HCT116 (cell line): ENCODE results near the gene MIA2.

Experiments
- CTCF ChIP-seq, 3 experiments: fragments of 200-600 bp in 1 of 3; sonication (generic) in 1 of 3; IDR thresholded peaks in 2 of 3; conservative IDR thresholded peaks in 1 of 3; 2 replicates each; pipeline ENCODE4 v1.5.1; 2012 to 2017; ENCODE audit warnings: low read depth in 2 of 3, low read length in 2 of 3, antibody characterized with exemption in 1 of 3, borderline replicate concordance in 1 of 3, control low read depth in 1 of 3, mild to moderate bottlenecking in 1 of 3, mixed read lengths in 1 of 3, mixed run types in 1 of 3, moderate library complexity in 1 of 3; ENCODE audit not compliant: insufficient read depth in 1 of 3
- POLR2A ChIP-seq: IDR thresholded peaks from 2 replicates; pipeline ENCODE4 v1.7.0; 2011; ENCODE audit warnings: borderline replicate concordance; ENCODE audit not compliant: insufficient read depth, insufficient read length; ENCODE audit errors: extremely low read depth
- RAD21 ChIP-seq: IDR thresholded peaks from 2 replicates; pipeline ENCODE4 v1.6.1; 2012; ENCODE audit warnings: low read depth, mild to moderate bottlenecking
- ZBTB33 ChIP-seq: IDR thresholded peaks from 2 replicates; pipeline ENCODE4 v1.6.1; 2011; ENCODE audit warnings: mild to moderate bottlenecking, low read length, moderate library complexity; ENCODE audit not compliant: insufficient replicate concordance; ENCODE audit errors: extremely low read depth
- TF ChIP-seq, protein P1 (sequence below): IDR thresholded peaks from 2 replicates; pipeline ENCODE4 v1.6.1; 2012; ENCODE audit warnings: low read depth

GRCh38 chr14:39425947-39426346 is 192.2 kb downstream of the MIA2 start:
- no peak for TF ChIP-seq CTCF (IDR thresholded peaks at IDR 0.05 in 2 of 3, conservative IDR thresholded peaks at IDR 0.05 in 1 of 3; ENCODE audit: borderline replicate concordance in 1 of 3, insufficient read depth in 1 of 3, low read depth in 2 of 3, low read length in 2 of 3)
- TF ChIP-seq POLR2A: no peak
- TF ChIP-seq ZBTB33: no peak
- TF ChIP-seq, protein P1, sequence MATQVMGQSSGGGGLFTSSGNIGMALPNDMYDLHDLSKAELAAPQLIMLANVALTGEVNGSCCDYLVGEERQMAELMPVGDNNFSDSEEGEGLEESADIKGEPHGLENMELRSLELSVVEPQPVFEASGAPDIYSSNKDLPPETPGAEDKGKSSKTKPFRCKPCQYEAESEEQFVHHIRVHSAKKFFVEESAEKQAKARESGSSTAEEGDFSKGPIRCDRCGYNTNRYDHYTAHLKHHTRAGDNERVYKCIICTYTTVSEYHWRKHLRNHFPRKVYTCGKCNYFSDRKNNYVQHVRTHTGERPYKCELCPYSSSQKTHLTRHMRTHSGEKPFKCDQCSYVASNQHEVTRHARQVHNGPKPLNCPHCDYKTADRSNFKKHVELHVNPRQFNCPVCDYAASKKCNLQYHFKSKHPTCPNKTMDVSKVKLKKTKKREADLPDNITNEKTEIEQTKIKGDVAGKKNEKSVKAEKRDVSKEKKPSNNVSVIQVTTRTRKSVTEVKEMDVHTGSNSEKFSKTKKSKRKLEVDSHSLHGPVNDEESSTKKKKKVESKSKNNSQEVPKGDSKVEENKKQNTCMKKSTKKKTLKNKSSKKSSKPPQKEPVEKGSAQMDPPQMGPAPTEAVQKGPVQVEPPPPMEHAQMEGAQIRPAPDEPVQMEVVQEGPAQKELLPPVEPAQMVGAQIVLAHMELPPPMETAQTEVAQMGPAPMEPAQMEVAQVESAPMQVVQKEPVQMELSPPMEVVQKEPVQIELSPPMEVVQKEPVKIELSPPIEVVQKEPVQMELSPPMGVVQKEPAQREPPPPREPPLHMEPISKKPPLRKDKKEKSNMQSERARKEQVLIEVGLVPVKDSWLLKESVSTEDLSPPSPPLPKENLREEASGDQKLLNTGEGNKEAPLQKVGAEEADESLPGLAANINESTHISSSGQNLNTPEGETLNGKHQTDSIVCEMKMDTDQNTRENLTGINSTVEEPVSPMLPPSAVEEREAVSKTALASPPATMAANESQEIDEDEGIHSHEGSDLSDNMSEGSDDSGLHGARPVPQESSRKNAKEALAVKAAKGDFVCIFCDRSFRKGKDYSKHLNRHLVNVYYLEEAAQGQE: no peak
- TF ChIP-seq RAD21: no peak
